Inflammatory macrophage treated with lipopolysaccharide for 1 hour (primary cell): ENCODE measurements around the gene FKBP11.
"Not testable (repeated sequence)": the region's sequence is repeated elsewhere in the genome, so short reads cannot be mapped to it uniquely, and the experiment has no call there.

Experiments used
- DNase-seq, 2 donors: peaks; one replicate each; pipeline ENCODE4 v3.0.0-alpha.2; 2020 to 2022

Gene FKBP11

GRCh38 chr12:48954841-48955501 is 29.7 kb upstream of the FKBP11 start:
- peak; percentile 51 to 59 for DNase-seq

- DNase-seq, result no peak
These were observed 28.8 kb upstream of the FKBP11 start for GRCh38 chr12:48954061-48954460.

GRCh38 chr12:48952691-48953090 is 27.4 kb upstream of the FKBP11 start:
- DNase-seq, result no peak

GRCh38 chr12:48947727-48948126 is 22.4 kb upstream of the FKBP11 start:
- no peak for DNase-seq

- DNase-seq, result no peak
These were observed 21.7 kb upstream of the FKBP11 start for GRCh38 chr12:48946943-48947342.

GRCh38 chr12:48946205-48946604 is 20.9 kb upstream of the FKBP11 start:
- no peak for DNase-seq

- no peak for DNase-seq
These were observed 17.9 kb upstream of the FKBP11 start for GRCh38 chr12:48943221-48943620.

GRCh38 chr12:48940181-48940580 is 14.9 kb upstream of the FKBP11 start:
- DNase-seq, result peak; percentile 61 to 64

GRCh38 chr12:48938805-48939204 is 13.5 kb upstream of the FKBP11 start:
- no peak for DNase-seq

- DNase-seq, result no peak
These were observed 11.9 kb upstream of the FKBP11 start for GRCh38 chr12:48937170-48937569.

GRCh38 chr12:48936379-48936979 is 11.2 kb upstream of the FKBP11 start:
- peak; percentile 33 to 88 for DNase-seq

GRCh38 chr12:48934312-48934706 is 9.0 kb upstream of the FKBP11 start:
- DNase-seq, result no peak

GRCh38 chr12:48933664-48934311 is 8.5 kb upstream of the FKBP11 start:
- DNase-seq, result no peak

- no peak for DNase-seq
These were observed 7.6 kb upstream of the FKBP11 start for GRCh38 chr12:48932878-48933277.

GRCh38 chr12:48930475-48930874 is 5.2 kb upstream of the FKBP11 start:
- no peak for DNase-seq

GRCh38 chr12:48929551-48929950 is 4.3 kb upstream of the FKBP11 start:
- no peak for DNase-seq

GRCh38 chr12:48927261-48927660 is 2.0 kb upstream of the FKBP11 start:
- DNase-seq, result peak in 1 of 2 donors; percentile 8

GRCh38 chr12:48924617-48925303 is 532 bp downstream of the FKBP11 start:
- no peak for DNase-seq

GRCh38 chr12:48923117-48923516 is 2.2 kb downstream of the FKBP11 start:
- DNase-seq, result no peak

- DNase-seq, result peak in 1 of 2 donors; percentile 12
These were observed 7.3 kb downstream of the FKBP11 start for GRCh38 chr12:48917857-48918537.

GRCh38 chr12:48910196-48910595 is 15.1 kb downstream of the FKBP11 start:
- no peak for DNase-seq

GRCh38 chr12:48909698-48910097 is 15.6 kb downstream of the FKBP11 start:
- DNase-seq, result not testable (repeated sequence)

GRCh38 chr12:48907245-48907644 is 18.0 kb downstream of the FKBP11 start:
- no peak for DNase-seq
